Ishikawa (cell line): ENCODE measurements around the gene RCOR1.

ENCODE experiments used
- CEBPB ChIP-seq: IDR thresholded peaks from 2 replicates; pipeline ENCODE4 v1.6.1; 2012
- EGR1 ChIP-seq: IDR thresholded peaks from 2 replicates; pipeline ENCODE4 v1.6.1; 2012
- EP300 ChIP-seq: IDR thresholded peaks from 2 replicates; pipeline ENCODE4 v1.6.1; 2012; ENCODE audit warnings: borderline replicate concordance
- FOXM1 ChIP-seq: IDR thresholded peaks from 2 replicates; pipeline ENCODE4 v1.6.1; 2012; ENCODE audit warnings: low read depth, borderline replicate concordance
- NFIC ChIP-seq: IDR thresholded peaks from 2 replicates; pipeline ENCODE4 v1.6.1; 2012
- REST ChIP-seq: IDR thresholded peaks from 2 replicates; pipeline ENCODE4 v1.6.1; 2012; ENCODE audit warnings: low read depth, mild to moderate bottlenecking
- TAF1 ChIP-seq: IDR thresholded peaks from 2 replicates; pipeline ENCODE4 v1.6.1; 2012; ENCODE audit warnings: low read depth, mild to moderate bottlenecking
- TCF12 ChIP-seq: IDR thresholded peaks from 2 replicates; pipeline ENCODE4 v1.6.1; 2012; ENCODE audit warnings: low read depth
- ZBTB7A ChIP-seq: IDR thresholded peaks from 2 replicates; pipeline ENCODE4 v1.6.1; 2012; ENCODE audit warnings: low read depth
- TF ChIP-seq, protein P1 (sequence below): IDR thresholded peaks from 2 replicates; pipeline ENCODE4 v1.6.1; 2012
- TF ChIP-seq, protein P2 (sequence below): IDR thresholded peaks from 2 replicates; pipeline ENCODE4 v1.6.1; 2012

DNA sequence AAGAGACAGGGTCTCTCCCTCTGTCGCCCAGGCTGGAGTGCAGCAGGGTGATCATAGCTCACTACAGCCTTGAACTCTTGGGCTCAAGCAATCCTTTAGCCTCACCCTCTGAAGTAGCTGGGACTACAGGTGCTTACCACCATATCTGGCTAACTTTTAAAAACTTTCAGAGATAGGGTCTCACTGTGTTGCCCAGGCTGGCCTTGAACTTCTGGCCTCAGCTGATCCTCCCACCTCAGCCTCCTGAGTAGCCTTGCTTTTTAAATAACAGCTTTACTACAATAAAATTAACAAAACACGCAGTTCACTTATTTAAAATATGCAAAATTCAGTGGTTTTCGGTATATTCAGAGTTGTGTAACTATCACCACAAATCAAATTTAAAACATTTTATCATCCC is 79.0 kb downstream of the RCOR1 start:
- TF ChIP-seq ZBTB7A = no peak
- no peak for TF ChIP-seq TAF1
- TF ChIP-seq EP300 = no peak
- TF ChIP-seq, protein P1, sequence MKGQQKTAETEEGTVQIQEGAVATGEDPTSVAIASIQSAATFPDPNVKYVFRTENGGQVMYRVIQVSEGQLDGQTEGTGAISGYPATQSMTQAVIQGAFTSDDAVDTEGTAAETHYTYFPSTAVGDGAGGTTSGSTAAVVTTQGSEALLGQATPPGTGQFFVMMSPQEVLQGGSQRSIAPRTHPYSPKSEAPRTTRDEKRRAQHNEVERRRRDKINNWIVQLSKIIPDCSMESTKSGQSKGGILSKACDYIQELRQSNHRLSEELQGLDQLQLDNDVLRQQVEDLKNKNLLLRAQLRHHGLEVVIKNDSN = no peak
- no peak for TF ChIP-seq NFIC
- TF ChIP-seq FOXM1 = no peak
- no peak for TF ChIP-seq REST
- TF ChIP-seq CEBPB = no peak
- TF ChIP-seq, protein P2, sequence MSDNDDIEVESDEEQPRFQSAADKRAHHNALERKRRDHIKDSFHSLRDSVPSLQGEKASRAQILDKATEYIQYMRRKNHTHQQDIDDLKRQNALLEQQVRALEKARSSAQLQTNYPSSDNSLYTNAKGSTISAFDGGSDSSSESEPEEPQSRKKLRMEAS = no peak
- no peak for TF ChIP-seq EGR1
- no peak for TF ChIP-seq TCF12
